Naive B cell (primary cell): Measurements from ENCODE around the gene GCK. TPM values are rescaled to one million over a fixed set of nuclear protein-coding genes. Genes with fewer than 3 reads are reported as not detected.

Source experiments
- ATAC-seq, 2 donors: fragments of 150-1000 bp; cut with Tn5 transposase; 2 replicates each; pipeline ENCODE4 v1.10.0; 2021; ENCODE audit warnings: low read depth in 2 of 2, mild to moderate bottlenecking in 2 of 2, moderate library complexity in 2 of 2
- DNase-seq: peaks from one replicate; pipeline ENCODE4 v3.0.0; 2022
- H3K27ac Mint-ChIP-seq, 6 donors: one replicate each; pipeline ENCODE4 v1.8.0; 2020 to 2022; ENCODE audit warnings: mild to moderate bottlenecking in 6 of 6, mixed read lengths in 6 of 6, moderate library complexity in 5 of 6, inconsistent platforms in 2 of 6
- H3K27me3 Mint-ChIP-seq, 3 donors: one replicate each; pipeline ENCODE4 v1.8.0; 2021 to 2022; ENCODE audit warnings: mixed read lengths in 3 of 3, mild to moderate bottlenecking in 1 of 3
- H3K36me3 Mint-ChIP-seq, 2 donors: one replicate each; pipeline ENCODE4 v1.8.0; 2020 to 2022; ENCODE audit warnings: mixed read lengths in 2 of 2, inconsistent platforms in 1 of 2, mild to moderate bottlenecking in 1 of 2
- H3K4me1 Mint-ChIP-seq, 3 donors: one replicate each; pipeline ENCODE4 v1.8.0; 2020 to 2022; ENCODE audit warnings: mixed read lengths in 3 of 3, inconsistent platforms in 1 of 3, mild to moderate bottlenecking in 1 of 3, moderate library complexity in 1 of 3
- H3K4me3 Mint-ChIP-seq, 8 donors: one replicate each; pipeline ENCODE4 v1.8.0; 2020 to 2022; ENCODE audit warnings: mild to moderate bottlenecking in 8 of 8, mixed read lengths in 8 of 8, moderate library complexity in 8 of 8, inconsistent platforms in 2 of 8
- H3K9me3 Mint-ChIP-seq, 7 donors: one replicate each; pipeline ENCODE4 v1.8.0; 2020 to 2022; ENCODE audit warnings: mixed read lengths in 7 of 7, mild to moderate bottlenecking in 5 of 7, inconsistent platforms in 2 of 7, moderate library complexity in 1 of 7
- polyA plus RNA-seq, 6 donors: library from polyadenylated mRNA; unstranded; fragments of 300-500 nt; fragmentation: Illumina TruSeq; gene quantifications; one replicate each; pipeline ENCODE4 v1.2.3, GENCODE V29; 2021; ENCODE audit warnings: low read depth in 6 of 6

The GCK gene
- polyA plus RNA-seq = 1 to 10 TPM in 2 of 6 donors, under 1 TPM in 4; 0.29 to 4.5 (median 0.45) TPM

- peaks cover 0 to 5% (median 0%) of the 10 kb centered on the region in 3 donors for H3K4me1 Mint-ChIP-seq
- H3K36me3 Mint-ChIP-seq = no peaks in the 10 kb centered on the region
- no peak within 1 kb of the TSS for H3K4me3 Mint-ChIP-seq
- H3K27me3 Mint-ChIP-seq = peaks cover 0 to 29% (median 22%) of the 10 kb centered on the region in 3 donors
- ATAC-seq (no peak), DNase-seq (no peak)
- H3K27ac Mint-ChIP-seq = no peak within 1 kb of the TSS
- no peaks in the 10 kb centered on the region for H3K9me3 Mint-ChIP-seq
Observed at GRCh38 chr7:44189286-44189992, at the start of gene GCK. TSS of gene GCK (minus strand) at chr7:44189439. CDS start at chr7:44188953, 486 bp downstream.

- Mint-ChIP-seq H3K4me3 (no peak overlapping the region), H3K27ac (no peak overlapping the region), H3K27me3 (peaks cover 0 to 7% (median 0%) of the 10 kb centered on the region in 3 donors), H3K4me1 (peaks cover 0 to 3% (median 0%) of the 10 kb centered on the region in 3 donors), H3K36me3 (no peaks in the 10 kb centered on the region), H3K9me3 (no peaks in the 10 kb centered on the region)
- ATAC-seq (no peak), DNase-seq (no peak)
Observed at GRCh38 chr7:44238116-44238695, 49.0 kb upstream of the GCK start.

GRCh38 chr7:44237696-44238095 is 48.5 kb upstream of the GCK start:
- no peak for DNase-seq
- no peaks in the 10 kb centered on the region for H3K9me3 Mint-ChIP-seq
- H3K27me3 Mint-ChIP-seq = peaks cover 0 to 7% (median 0%) of the 10 kb centered on the region in 3 donors

DNA sequence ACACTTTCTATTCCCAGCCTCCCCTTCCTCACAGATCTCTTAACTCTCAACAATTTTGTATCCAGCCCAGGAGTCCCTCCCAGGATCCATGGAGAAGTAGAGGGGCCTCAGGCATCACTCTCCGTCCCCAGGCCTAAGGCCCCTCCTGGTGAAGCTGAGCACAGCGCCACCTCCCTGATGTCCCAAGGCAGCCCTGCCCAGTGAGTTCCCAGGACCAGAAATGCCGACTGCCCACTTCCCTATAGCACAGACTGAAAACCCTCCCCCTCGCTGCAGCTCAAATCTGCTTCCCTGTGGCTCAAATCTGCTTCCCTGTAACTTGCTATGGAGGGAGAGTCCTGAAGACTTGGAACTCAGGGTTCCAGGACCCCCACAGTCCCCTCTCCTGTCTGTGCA is 47.1 kb upstream of the GCK start:
- Mint-ChIP-seq H3K9me3 (no peaks in the 10 kb centered on the region), H3K4me3 (no peak overlapping the region), H3K36me3 (no peaks in the 10 kb centered on the region), H3K27ac (peak overlapping the region in 2 of 6 donors; percentile 28 to 78), H3K4me1 (peaks cover 0 to 3% (median 0%) of the 10 kb centered on the region in 3 donors), H3K27me3 (peaks cover 0 to 7% (median 0%) of the 10 kb centered on the region in 3 donors)
- DNase-seq (no peak), ATAC-seq (no peak)

More at GRCh38 chr7:44237696-44238095, 48.5 kb upstream of the GCK start:
- Mint-ChIP-seq H3K36me3 (no peaks in the 10 kb centered on the region), H3K27ac (no peak overlapping the region), H3K4me3 (no peak overlapping the region), H3K4me1 (peaks cover 0 to 3% (median 0%) of the 10 kb centered on the region in 3 donors)
- ATAC-seq = no peak

GRCh38 chr7:44235582-44236332 is 46.5 kb upstream of the GCK start:
- ATAC-seq (no peak), DNase-seq (no peak)
- Mint-ChIP-seq H3K4me1 (no peaks in the 10 kb centered on the region), H3K4me3 (no peak overlapping the region), H3K27ac (peak overlapping the region in 3 of 6 donors; percentile 31 to 76 (median 76)), H3K36me3 (no peaks in the 10 kb centered on the region), H3K9me3 (no peaks in the 10 kb centered on the region), H3K27me3 (peaks cover 0 to 7% (median 0%) of the 10 kb centered on the region in 3 donors)

DNA sequence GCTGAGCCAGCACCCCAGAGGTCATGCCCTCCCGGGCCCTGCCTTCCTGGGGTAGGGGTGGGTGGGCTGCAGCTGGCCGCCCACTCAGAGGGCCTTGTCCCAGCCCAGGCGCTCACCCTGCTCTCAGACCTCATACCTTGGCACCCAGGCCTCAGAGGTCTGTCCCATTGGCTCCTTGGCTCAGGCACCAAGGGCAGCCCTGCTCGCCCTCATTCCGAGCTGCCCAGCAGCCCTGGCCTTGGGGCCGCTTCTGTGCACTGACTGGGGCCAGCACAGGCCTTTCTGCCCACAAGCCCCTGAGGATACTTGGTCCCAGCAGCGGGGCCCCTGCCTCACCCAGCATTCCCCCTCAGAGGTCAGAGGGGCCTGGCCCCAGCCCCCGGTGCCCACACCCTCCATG is 45.8 kb upstream of the GCK start:
- DNase-seq = no peak
- Mint-ChIP-seq H3K27ac (peak overlapping the region in 1 of 6 donors; percentile 31), H3K4me3 (no peak overlapping the region), H3K36me3 (no peaks in the 10 kb centered on the region), H3K9me3 (no peaks in the 10 kb centered on the region), H3K4me1 (no peaks in the 10 kb centered on the region), H3K27me3 (peaks cover 0 to 7% (median 0%) of the 10 kb centered on the region in 3 donors)
- ATAC-seq = no peak

DNA sequence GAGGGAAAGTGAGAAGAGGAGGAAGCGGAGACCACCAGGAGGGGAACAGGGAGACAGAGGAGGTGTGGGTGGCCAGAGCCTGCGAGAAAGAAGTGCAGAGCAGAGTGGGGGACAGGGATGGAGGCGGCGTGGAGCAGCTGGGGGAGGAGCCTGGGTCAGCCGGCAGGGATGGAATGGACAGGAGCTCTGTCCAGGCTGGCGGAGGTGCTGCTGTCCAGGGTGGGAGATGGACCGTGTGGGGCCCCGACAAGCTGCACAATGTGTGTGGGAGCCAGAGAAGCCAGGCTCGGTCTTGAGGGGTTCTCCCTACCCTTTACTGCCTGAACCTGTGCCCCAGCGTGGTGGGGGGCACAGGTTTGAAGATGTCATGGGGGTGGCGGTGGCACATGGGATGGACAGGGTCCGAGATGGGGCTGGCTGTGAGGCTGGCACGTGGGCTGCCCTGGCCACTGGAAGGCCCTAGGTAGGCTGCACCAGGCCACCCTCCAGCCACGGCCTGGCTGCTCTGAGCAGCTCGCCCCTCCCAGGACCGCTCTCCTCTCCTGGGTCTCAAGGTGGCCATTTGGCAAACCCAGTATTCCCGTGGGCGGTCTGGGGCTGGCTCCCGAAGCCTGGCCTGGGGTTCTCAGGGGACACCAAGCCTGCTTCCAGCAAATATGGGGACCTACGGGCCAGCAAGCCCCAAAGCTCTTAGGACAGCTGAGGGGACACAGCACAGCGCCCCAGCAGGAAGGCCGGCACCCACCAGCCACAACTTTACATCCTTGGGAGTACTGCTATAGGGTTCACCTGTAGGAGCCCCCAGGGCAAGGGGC is 43.9 kb upstream of the GCK start:
- H3K36me3 Mint-ChIP-seq = no peaks in the 10 kb centered on the region
- H3K4me1 Mint-ChIP-seq = no peaks in the 10 kb centered on the region
- H3K4me3 Mint-ChIP-seq = no peak overlapping the region
- DNase-seq = no peak
- H3K27ac Mint-ChIP-seq = no peak overlapping the region
- ATAC-seq = no peak
- H3K27me3 Mint-ChIP-seq = peaks cover 0 to 8% (median 0%) of the 10 kb centered on the region in 3 donors
- no peaks in the 10 kb centered on the region for H3K9me3 Mint-ChIP-seq

DNA sequence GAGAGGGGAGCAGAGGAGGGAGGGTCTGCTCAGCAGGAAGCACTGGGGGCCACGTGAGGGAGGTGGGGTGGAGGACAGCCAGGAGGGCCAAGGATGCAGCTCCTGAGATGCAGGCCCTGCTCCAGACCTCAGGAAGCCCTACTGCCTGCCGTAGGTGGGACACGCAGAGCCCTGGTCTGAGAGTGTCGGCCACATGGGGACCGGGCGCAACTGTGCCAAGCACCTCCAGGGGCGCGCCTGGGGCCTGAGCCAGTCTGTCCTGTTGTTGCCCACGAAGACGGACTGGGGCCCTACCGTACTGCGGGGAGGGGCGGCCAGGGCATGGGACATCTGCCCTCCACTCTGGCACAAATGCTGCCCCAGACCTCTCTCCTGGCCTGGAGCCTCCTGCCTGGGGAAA is 43.2 kb upstream of the GCK start:
- Mint-ChIP-seq H3K27me3 (peaks cover 0 to 13% (median 0%) of the 10 kb centered on the region in 3 donors), H3K27ac (no peak overlapping the region), H3K4me1 (no peaks in the 10 kb centered on the region), H3K4me3 (no peak overlapping the region), H3K9me3 (no peaks in the 10 kb centered on the region), H3K36me3 (no peaks in the 10 kb centered on the region)
- DNase-seq = no peak
- ATAC-seq = no peak

DNA sequence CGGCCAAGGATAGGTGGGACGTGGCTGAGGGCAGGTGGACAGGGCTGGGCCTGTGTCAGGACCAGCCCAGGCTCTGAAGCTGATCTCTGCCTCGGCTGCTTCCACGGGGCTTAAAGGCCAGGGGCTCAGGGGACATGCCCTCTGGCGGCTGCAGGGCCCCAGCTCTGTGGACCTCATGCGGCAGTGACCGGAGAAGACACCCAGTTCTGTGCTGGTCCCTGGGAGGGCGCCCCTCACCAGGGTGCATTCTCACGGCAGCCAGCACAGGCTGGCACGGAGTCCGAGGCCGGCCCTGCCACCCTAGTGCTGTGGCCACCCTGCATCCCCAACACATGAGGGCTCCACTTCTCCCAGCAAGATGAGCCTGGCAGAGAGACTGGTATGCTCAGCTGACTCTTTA is 41.8 kb upstream of the GCK start:
- Mint-ChIP-seq H3K4me1 (no peaks in the 10 kb centered on the region), H3K27ac (no peak overlapping the region), H3K4me3 (no peak overlapping the region), H3K9me3 (no peaks in the 10 kb centered on the region), H3K36me3 (no peaks in the 10 kb centered on the region), H3K27me3 (peaks cover 1 to 11% (median 5%) of the 10 kb centered on the region in 3 donors)
- DNase-seq (no peak), ATAC-seq (no peak)

DNA sequence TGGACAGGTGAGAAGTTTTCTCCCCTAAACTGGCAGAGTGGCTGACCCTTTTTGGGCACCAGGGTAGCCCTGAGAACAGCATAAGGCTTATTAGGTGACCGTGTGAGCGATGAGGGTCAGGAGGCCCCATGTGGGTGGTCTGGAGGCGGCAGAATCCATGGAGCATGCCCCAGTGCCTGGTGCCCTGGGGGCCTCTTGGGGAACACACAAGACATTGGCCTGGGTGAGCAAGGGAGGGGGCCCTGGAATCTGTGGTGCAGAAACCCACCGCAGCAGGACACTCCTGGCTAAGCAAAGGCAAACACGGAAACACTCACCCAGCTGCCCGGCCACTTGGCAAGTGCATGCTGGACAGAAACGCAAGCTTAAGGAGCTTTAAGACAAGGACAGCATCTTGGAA is 41.0 kb upstream of the GCK start:
- H3K4me3 Mint-ChIP-seq = no peak overlapping the region

DNA sequence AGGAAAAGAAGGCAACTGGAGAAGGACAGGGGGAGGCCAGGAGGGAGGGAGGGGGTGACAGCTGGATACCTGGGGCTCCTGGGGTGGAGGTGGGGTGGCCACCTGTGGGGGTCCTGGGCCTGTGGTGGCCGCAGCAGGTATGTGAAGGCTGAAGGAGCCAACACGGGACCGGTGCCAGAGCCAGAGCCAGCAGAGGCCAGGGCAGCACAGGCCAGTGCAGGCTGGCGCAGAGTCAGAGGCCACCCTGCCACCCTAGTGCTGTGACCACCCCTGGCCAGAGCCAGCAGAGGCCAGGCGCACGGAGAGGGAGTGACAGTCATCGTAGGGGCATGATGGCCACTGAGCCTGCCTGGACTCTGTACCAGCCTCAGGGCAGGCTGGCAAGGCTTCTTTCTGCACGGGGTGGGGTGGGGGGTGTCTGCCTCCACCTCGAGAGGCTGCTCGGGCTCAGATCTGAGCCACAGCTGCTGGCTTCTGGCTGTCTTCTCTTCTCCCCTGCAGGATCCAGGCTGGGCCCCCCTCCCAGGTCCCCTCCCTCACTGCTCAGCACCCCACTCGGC is 40.4 kb upstream of the GCK start:
- Mint-ChIP-seq H3K4me1 (no peaks in the 10 kb centered on the region), H3K9me3 (no peaks in the 10 kb centered on the region), H3K27me3 (peaks cover 4 to 19% (median 11%) of the 10 kb centered on the region in 3 donors), H3K27ac (no peak overlapping the region), H3K4me3 (no peak overlapping the region), H3K36me3 (no peaks in the 10 kb centered on the region)
- ATAC-seq (no peak), DNase-seq (no peak)

More for the DNA sequence above, 41.0 kb upstream of the GCK start:
- Mint-ChIP-seq H3K9me3 (no peaks in the 10 kb centered on the region), H3K27me3 (peaks cover 4 to 18% (median 11%) of the 10 kb centered on the region in 3 donors), H3K36me3 (no peaks in the 10 kb centered on the region), H3K27ac (no peak overlapping the region), H3K4me1 (no peaks in the 10 kb centered on the region)
- DNase-seq (no peak), ATAC-seq (no peak)

GRCh38 chr7:44228571-44229350 is 39.5 kb upstream of the GCK start:
- Mint-ChIP-seq H3K27ac (no peak overlapping the region), H3K4me1 (no peaks in the 10 kb centered on the region), H3K4me3 (no peak overlapping the region), H3K27me3 (peaks cover 4 to 27% (median 18%) of the 10 kb centered on the region in 3 donors), H3K9me3 (no peaks in the 10 kb centered on the region), H3K36me3 (no peaks in the 10 kb centered on the region)
- ATAC-seq (no peak), DNase-seq (no peak)
